GM23248 (cell line): ENCODE data around the gene SYT4. TPM values are rescaled to one million over a fixed set of nuclear protein-coding genes. Genes with fewer than 3 reads are reported as not detected.
A peak's percentile ranks its signal among the peaks of the same experiment; 100 is the strongest.
"Not testable (repeated sequence)": the region's sequence is repeated elsewhere in the genome, so short reads cannot be mapped to it uniquely, and the experiment has no call there.

Source experiments
- DNase-seq: peaks from one replicate; pipeline ENCODE4 v3.0.0-alpha.2; 2015
- H2AFZ ChIP-seq: fragments of 200-600 bp; sonication (generic); 2 replicates; pipeline ENCODE4 v1.6.1; 2016; ENCODE audit warnings: antibody characterized with exemption
- H3F3A ChIP-seq: fragments of 200-600 bp; sonication (generic); 2 replicates; pipeline ENCODE4 v1.6.1; 2016; ENCODE audit warnings: mild to moderate bottlenecking, antibody characterized with exemption, mixed run types; ENCODE audit not compliant: insufficient read depth
- H3K27ac ChIP-seq: fragments of 200-600 bp; sonication (generic); 2 replicates; pipeline ENCODE4 v1.5.1; 2016; ENCODE audit warnings: mild to moderate bottlenecking
- H3K27me3 ChIP-seq: fragments of 200-600 bp; sonication (generic); replicated peaks from 2 replicates; pipeline ENCODE4 v1.6.1; 2016; ENCODE audit warnings: mild to moderate bottlenecking; ENCODE audit not compliant: insufficient read depth
- H3K36me3 ChIP-seq: fragments of 200-600 bp; sonication (generic); 2 replicates; pipeline ENCODE4 v1.6.1; 2016; ENCODE audit warnings: low read depth, mild to moderate bottlenecking
- H3K4me1 ChIP-seq: fragments of 200-600 bp; sonication (generic); 2 replicates; pipeline ENCODE4 v1.6.1; 2016; ENCODE audit warnings: mild to moderate bottlenecking; ENCODE audit not compliant: insufficient read depth
- H3K4me2 ChIP-seq: fragments of 200-600 bp; sonication (generic); one replicate; pipeline ENCODE4 v1.6.1; 2016; ENCODE audit warnings: mild to moderate bottlenecking; ENCODE audit not compliant: unreplicated experiment
- H3K4me3 ChIP-seq: fragments of 200-600 bp; sonication (generic); 2 replicates; pipeline ENCODE4 v1.5.1; 2016; ENCODE audit warnings: mild to moderate bottlenecking
- H3K79me2 ChIP-seq: fragments of 200-600 bp; sonication (generic); 2 replicates; pipeline ENCODE4 v1.6.1; 2016; ENCODE audit warnings: mild to moderate bottlenecking; ENCODE audit not compliant: insufficient read depth
- H3K9ac ChIP-seq: fragments of 200-600 bp; sonication (generic); 2 replicates; pipeline ENCODE4 v1.6.1; 2016; ENCODE audit warnings: mild to moderate bottlenecking
- H3K9me2 ChIP-seq: fragments of 200-600 bp; sonication (generic); 2 replicates; pipeline ENCODE4 v1.6.1; 2016; ENCODE audit warnings: mixed run types, mild to moderate bottlenecking, moderate library complexity; ENCODE audit not compliant: insufficient read depth
- H3K9me3 ChIP-seq: fragments of 200-600 bp; sonication (generic); one replicate; pipeline ENCODE4 v1.6.1; 2017; ENCODE audit warnings: low read depth
- H4K20me1 ChIP-seq: fragments of 200-600 bp; sonication (generic); 2 replicates; pipeline ENCODE4 v1.6.0; 2016; ENCODE audit not compliant: insufficient read depth
- EZH2 ChIP-seq: fragments of 200-600 bp; sonication (generic); IDR thresholded peaks from 2 replicates; pipeline ENCODE4 v1.6.1; 2018; ENCODE audit warnings: antibody characterized with exemption, mild to moderate bottlenecking; ENCODE audit not compliant: insufficient read depth, poor library complexity, severe bottlenecking
- EZH2phosphoT487 ChIP-seq: fragments of 200-600 bp; sonication (generic); IDR thresholded peaks from 2 replicates; pipeline ENCODE4 v1.6.1; 2018; ENCODE audit warnings: antibody characterized with exemption, moderate library complexity, mild to moderate bottlenecking, low read depth; ENCODE audit not compliant: insufficient read depth
- WGBS, 2 experiments: methylation state at CpG; one replicate each; pipeline ENCODE4 v1.1.6; 2015 to 2017; ENCODE audit warnings: low lambda C conversion rate in 2 of 2, low coverage in 1 of 2; ENCODE audit errors: missing lambda C conversion rate in 2 of 2; 5-methylcytosine and 5-hydroxymethylcytosine counted together
- in situ Hi-C: fragments of 300-500 bp; cut with MboI; formaldehyde crosslinking; loops from 2 replicates; pipeline ENCODE4 v1.15.0; 2020
- polyA plus RNA-seq: library from polyadenylated mRNA; unstranded; fragments of >200 nt; fragmentation: Nextera tagmentation; extraction: Ambion mirVana; gene quantifications from 2 replicates; pipeline ENCODE4 v1.2.1, GENCODE V29; 2016
- total RNA-seq: library from RNA; depleted of rRNA; stranded (reverse); fragments of >200 nt; shearing (Covaris generic); gene quantifications from 2 replicates; pipeline ENCODE4 v1.2.3, GENCODE V29; 2014

The SYT4 gene
- total and polyA plus RNA-seq, 2 experiments from 2014 or later, result 0.18 TPM; not detected in 1

GRCh38 chr18:43310239-43310638 is 32.9 kb upstream of the SYT4 start:
- Histone ChIP-seq H3K27me3 (no peaks in the 10 kb centered on the region), H4K20me1 (no peaks in the 10 kb centered on the region), H3K4me3 (no peak overlapping the region), H3K36me3 (no peaks in the 10 kb centered on the region), H3K79me2 (no peaks in the 10 kb centered on the region), H2AFZ (no peak overlapping the region), H3K4me1 (no peaks in the 10 kb centered on the region; the same call in 1 of the 2 replicates), H3K9me2 (no peaks in the 10 kb centered on the region), H3K9ac (no peak overlapping the region), H3K4me2 (no peak overlapping the region), H3K27ac (no peak overlapping the region), H3F3A (peaks cover 5% of the 10 kb centered on the region; the same call in 1 of the 2 replicates), H3K9me3 (no peaks in the 10 kb centered on the region)
- 3 to 6% methylated on average over 1 of the region's 1 CpG for WGBS, 2 experiments
- in situ Hi-C loops, result no loop called here
- DNase-seq, result no peak
- TF ChIP-seq EZH2phosphoT487 (no peak), EZH2 (no peak)

- in situ Hi-C loops, result no loop called here
- Histone ChIP-seq H3K9me2 (no peaks in the 10 kb centered on the region), H3K36me3 (no peaks in the 10 kb centered on the region), H3K27me3 (no peaks in the 10 kb centered on the region), H3K79me2 (no peaks in the 10 kb centered on the region), H2AFZ (no peak overlapping the region), H3K4me3 (no peak overlapping the region), H3K27ac (no peak overlapping the region), H3K4me2 (no peak overlapping the region), H3K9ac (no peak overlapping the region), H3K4me1 (no peaks in the 10 kb centered on the region), H3F3A (no peaks in the 10 kb centered on the region), H3K9me3 (no peaks in the 10 kb centered on the region), H4K20me1 (no peaks in the 10 kb centered on the region)
- WGBS, 2 experiments, result 9 to 23% methylated on average over 2 of the region's 2 CpGs
- TF ChIP-seq EZH2phosphoT487, result no peak
- no peak for TF ChIP-seq EZH2
- no peak for DNase-seq
These were observed 26.1 kb upstream of the SYT4 start for GRCh38 chr18:43303376-43303775.

GRCh38 chr18:43286187-43286586 is 8.9 kb upstream of the SYT4 start:
- H3K79me2 ChIP-seq, H3K9ac ChIP-seq, H3K4me1 ChIP-seq, H3K27me3 ChIP-seq, H3K4me3 ChIP-seq, H3K4me2 ChIP-seq, H3K9me3 ChIP-seq, in situ Hi-C loops, DNase-seq, H3K27ac ChIP-seq, H2AFZ ChIP-seq, H4K20me1 ChIP-seq, H3K36me3 ChIP-seq, H3K9me2 ChIP-seq, H3F3A ChIP-seq: not testable (repeated sequence)
- WGBS, 2 experiments, result 49 to 53% methylated on average over 11 of the region's 11 CpGs

GRCh38 chr18:43283299-43283698 is 6.0 kb upstream of the SYT4 start:
- H3K9me3 ChIP-seq, result no peaks in the 10 kb centered on the region
- H3K9me2 ChIP-seq, result no peaks in the 10 kb centered on the region
- no peaks in the 10 kb centered on the region for H3K27me3 ChIP-seq
- no peak for DNase-seq
- H4K20me1 ChIP-seq, result no peaks in the 10 kb centered on the region
- in situ Hi-C loops, result no loop called here
- no peaks in the 10 kb centered on the region for H3K4me1 ChIP-seq
- no peaks in the 10 kb centered on the region for H3K36me3 ChIP-seq
- H3K27ac ChIP-seq, result no peak overlapping the region
- H3K4me2 ChIP-seq, result no peak overlapping the region
- 65 to 66% methylated on average over 15 to 16 of the region's 16 CpGs for WGBS, 2 experiments
- no peak overlapping the region for H3K4me3 ChIP-seq
- H3K79me2 ChIP-seq, result no peaks in the 10 kb centered on the region
- H3K9ac ChIP-seq, result no peak overlapping the region
- TF ChIP-seq EZH2phosphoT487 (no peak), EZH2 (no peak)
- no peak overlapping the region for H2AFZ ChIP-seq
- no peaks in the 10 kb centered on the region for H3F3A ChIP-seq

GRCh38 chr18:43279015-43279744 is 1.9 kb upstream of the SYT4 start:
- Histone ChIP-seq H3K27me3 (no peaks in the 10 kb centered on the region), H3K4me2 (no peak overlapping the region)
- WGBS, 2 experiments, result 1% methylated on average over 6 of the region's 6 CpGs

More at GRCh38 chr18:43279015-43279744, 1.9 kb upstream of the SYT4 start:
- Histone ChIP-seq H3K9me3 (no peaks in the 10 kb centered on the region), H3K4me3 (no peak overlapping the region), H3K4me1 (no peaks in the 10 kb centered on the region), H2AFZ (no peak overlapping the region), H3K79me2 (no peaks in the 10 kb centered on the region), H3F3A (no peaks in the 10 kb centered on the region), H4K20me1 (no peaks in the 10 kb centered on the region), H3K36me3 (no peaks in the 10 kb centered on the region), H3K27ac (no peak overlapping the region), H3K9ac (no peak overlapping the region), H3K9me2 (no peaks in the 10 kb centered on the region)
- DNase-seq, result peak; percentile 7
- in situ Hi-C loops, result no loop called here
- TF ChIP-seq EZH2phosphoT487 (no peak), EZH2 (no peak)
